ENCODE measurements around the gene P2RY13. TPM values are rescaled to one million over a fixed set of nuclear protein-coding genes. Genes with fewer than 3 reads are reported as not detected.

The P2RY13 gene
- total RNA-seq, 2 experiments from 2014 or later, result not detected

GRCh38 chr3:151293127-151293526 is 36.2 kb downstream of the P2RY13 start:
- no peak overlapping the region for H2AFZ ChIP-seq (ENCODE audit: low read length)
- CTCF ChIA-PET (ENCODE audit: unreplicated experiment), result interaction anchor here (0.6 kb wide), 1 partner anchor 33 kb away, joined by 3 read pairs; no protein-coding TSS in a partner anchor
- H3K4me2 ChIP-seq (ENCODE audit: low read length), result no peak overlapping the region
- POLR2A ChIA-PET, result interaction anchor here (1.8 kb wide), 1 partner anchor 14 kb away, joined by 5 read pairs; no protein-coding TSS in a partner anchor
- H3K27ac ChIP-seq (ENCODE audit: low read depth, low read length, poor library complexity, severe bottlenecking), result no peak overlapping the region
- no peaks in the 10 kb centered on the region for H3K4me1 ChIP-seq (ENCODE audit: insufficient read depth, low read length, poor library complexity, severe bottlenecking)
- no peak overlapping the region for H3K4me3 ChIP-seq (ENCODE audit: low read depth, low read length, poor library complexity, severe bottlenecking)
- no peaks in the 10 kb centered on the region for H3K9me3 ChIP-seq (ENCODE audit: low read length)
- no peak for DNase-seq (ENCODE audit: low spot score)
- H4K20me1 ChIP-seq (ENCODE audit: insufficient read depth, low read length), result no peaks in the 10 kb centered on the region
- H3K36me3 ChIP-seq (ENCODE audit: insufficient read depth, low read length), result no peaks in the 10 kb centered on the region
- no peaks in the 10 kb centered on the region for H3K9me2 ChIP-seq (ENCODE audit: insufficient read depth, low read length)
- no TSS peak for BruUV-seq (replicated peaks)
- intact Hi-C loops (cut with micrococcal nuclease; ENCODE audit: unreplicated experiment), result no loop called here
- H3K79me2 ChIP-seq (ENCODE audit: insufficient read depth, low read depth, low read length), result no peaks in the 10 kb centered on the region
- no peak for TF ChIP-seq CTCF (conservative IDR thresholded peaks at IDR 0.05; ENCODE audit: low read length)
- no peak for TF ChIP-seq EZH2phosphoT487 (IDR thresholded peaks at IDR 0.05; ENCODE audit: borderline replicate concordance, low read depth, low read length)

GRCh38 chr3:151290673-151291072 is 38.7 kb downstream of the P2RY13 start:
- ChIA-PET POLR2A (no interaction called here), CTCF (ENCODE audit: unreplicated experiment) (no interaction called here)
- no peak for DNase-seq (ENCODE audit: low spot score)
- Histone ChIP-seq H3K79me2 (ENCODE audit: insufficient read depth, low read depth, low read length) (no peaks in the 10 kb centered on the region), H3K4me2 (ENCODE audit: low read length) (no peak overlapping the region), H3K9me3 (ENCODE audit: low read length) (no peaks in the 10 kb centered on the region), H4K20me1 (ENCODE audit: insufficient read depth, low read length) (no peaks in the 10 kb centered on the region), H3K9me2 (ENCODE audit: insufficient read depth, low read length) (no peaks in the 10 kb centered on the region), H2AFZ (ENCODE audit: low read length) (no peak overlapping the region), H3K4me1 (ENCODE audit: insufficient read depth, low read length, poor library complexity, severe bottlenecking) (no peaks in the 10 kb centered on the region), H3K4me3 (ENCODE audit: low read depth, low read length, poor library complexity, severe bottlenecking) (no peak overlapping the region), H3K27ac (ENCODE audit: low read depth, low read length, poor library complexity, severe bottlenecking) (no peak overlapping the region), H3K36me3 (ENCODE audit: insufficient read depth, low read length) (no peaks in the 10 kb centered on the region)
- intact Hi-C loops (cut with micrococcal nuclease; ENCODE audit: unreplicated experiment), result no loop called here
- peak; percentile 44; the same call in 1 of the 2 replicates for TF ChIP-seq CTCF (conservative IDR thresholded peaks at IDR 0.05; ENCODE audit: low read length)
- no peak for TF ChIP-seq EZH2phosphoT487 (IDR thresholded peaks at IDR 0.05; ENCODE audit: borderline replicate concordance, low read depth, low read length)
- no TSS peak for BruUV-seq (replicated peaks)

- Histone ChIP-seq H4K20me1 (ENCODE audit: insufficient read depth, low read length) (no peaks in the 10 kb centered on the region), H3K4me1 (ENCODE audit: insufficient read depth, low read length, poor library complexity, severe bottlenecking) (no peaks in the 10 kb centered on the region), H3K27ac (ENCODE audit: low read depth, low read length, poor library complexity, severe bottlenecking) (no peak overlapping the region), H3K9me2 (ENCODE audit: insufficient read depth, low read length) (no peaks in the 10 kb centered on the region), H2AFZ (ENCODE audit: low read length) (no peak overlapping the region), H3K9me3 (ENCODE audit: low read length) (no peaks in the 10 kb centered on the region), H3K4me3 (ENCODE audit: low read depth, low read length, poor library complexity, severe bottlenecking) (no peak overlapping the region), H3K79me2 (ENCODE audit: insufficient read depth, low read depth, low read length) (no peaks in the 10 kb centered on the region), H3K36me3 (ENCODE audit: insufficient read depth, low read length) (no peaks in the 10 kb centered on the region), H3K4me2 (ENCODE audit: low read length) (no peak overlapping the region)
- BruUV-seq (replicated peaks), result no TSS peak
- POLR2A ChIA-PET, result interaction anchor here (0.7 to 2.4 kb wide), 2 partner anchors 10 to 59 kb away, joined by 3 to 5 read pairs; no protein-coding TSS in a partner anchor
- intact Hi-C loops (cut with micrococcal nuclease; ENCODE audit: unreplicated experiment), result no loop called here
- CTCF ChIA-PET (ENCODE audit: unreplicated experiment), result no interaction called here
- no peak for TF ChIP-seq CTCF (conservative IDR thresholded peaks at IDR 0.05; ENCODE audit: low read length)
- no peak for TF ChIP-seq EZH2phosphoT487 (IDR thresholded peaks at IDR 0.05; ENCODE audit: borderline replicate concordance, low read depth, low read length)
- DNase-seq (ENCODE audit: low spot score), result no peak
These were observed 39.9 kb downstream of the P2RY13 start for GRCh38 chr3:151289445-151289844.
